Activated naive CD8-positive, alpha-beta T cell treated with anti-CD3 and anti-CD28 coated beads, Interleukin-2, amount 10 ng/mL, durations not matched to agents 7 days and 5 days (primary cell): ENCODE measurements around the gene PFKM. TPM values are rescaled to one million over a fixed set of nuclear protein-coding genes. Genes with fewer than 3 reads are reported as not detected.
"Not testable (repeated sequence)": the region's sequence is repeated elsewhere in the genome, so short reads cannot be mapped to it uniquely, and the experiment has no call there.

ENCODE experiments used
- ATAC-seq: fragments of 150-1000 bp; cut with Tn5 transposase; one replicate; pipeline ENCODE4 v1.10.0; 2021; ENCODE audit warnings: low read depth, moderate library complexity
- POLR2A ChIA-PET: fragments of 350-600 bp; sonication (Branson Sonifier 250); formaldehyde crosslinking; loops from one replicate; lab custom pipeline; 2021; ENCODE audit warnings: antibody characterized with exemption; lab: Charles Lee
- DNase-seq: peaks from one replicate; pipeline ENCODE4 v3.0.0; 2021
- H3K27ac Mint-ChIP-seq: one replicate; pipeline ENCODE4 v1.8.0; 2022; ENCODE audit warnings: mild to moderate bottlenecking, mixed read lengths
- H3K27me3 Mint-ChIP-seq: one replicate; pipeline ENCODE4 v1.8.0; 2022; ENCODE audit warnings: mild to moderate bottlenecking, moderate library complexity, mixed read lengths
- H3K36me3 Mint-ChIP-seq: one replicate; pipeline ENCODE4 v1.8.0; 2021; ENCODE audit warnings: mild to moderate bottlenecking, mixed read lengths
- H3K4me1 Mint-ChIP-seq: one replicate; pipeline ENCODE4 v1.8.0; 2021; ENCODE audit warnings: mixed read lengths
- H3K4me3 Mint-ChIP-seq: one replicate; pipeline ENCODE4 v1.8.0; 2022; ENCODE audit warnings: mild to moderate bottlenecking, moderate library complexity, mixed read lengths
- H3K9me3 Mint-ChIP-seq: one replicate; pipeline ENCODE4 v1.8.0; 2021; ENCODE audit warnings: mixed read lengths
- total RNA-seq, 2 experiments: library from RNA; stranded (reverse); gene quantifications; one replicate each; pipeline ENCODE4 v1.2.3, GENCODE V29; 2021

PFKM gene
- total RNA-seq, 2 experiments from 2014 or later = 23.9 to 26.2 TPM

- POLR2A ChIA-PET = no interaction called here
- H3K27ac Mint-ChIP-seq = no peak overlapping the region
- no peaks in the 10 kb centered on the region for H3K27me3 Mint-ChIP-seq
Measured at GRCh38 chr12:48086327-48086726, 32.8 kb upstream of the PFKM start.

GRCh38 chr12:48092611-48093010 is 26.6 kb upstream of the PFKM start:
- Mint-ChIP-seq H3K36me3 (peaks cover 17% of the 10 kb centered on the region), H3K27me3 (no peaks in the 10 kb centered on the region), H3K4me3 (no peak overlapping the region), H3K4me1 (peaks cover 7% of the 10 kb centered on the region), H3K9me3 (no peaks in the 10 kb centered on the region), H3K27ac (no peak overlapping the region)
- DNase-seq (no peak), ATAC-seq (no peak)
- POLR2A ChIA-PET = no interaction called here

More at GRCh38 chr12:48086327-48086726, 32.8 kb upstream of the PFKM start:
- ATAC-seq = no peak
- H3K36me3 Mint-ChIP-seq = peaks cover 14% of the 10 kb centered on the region
- H3K4me1 Mint-ChIP-seq = no peaks in the 10 kb centered on the region
- H3K9me3 Mint-ChIP-seq = no peaks in the 10 kb centered on the region
- no peak for DNase-seq
- H3K4me3 Mint-ChIP-seq = no peak overlapping the region

GRCh38 chr12:48104531-48104930 is 14.6 kb upstream of the PFKM start:
- peak overlapping the region; percentile 97 for H3K4me3 Mint-ChIP-seq
- peak overlapping the region; percentile 40 for H3K27ac Mint-ChIP-seq
- DNase-seq = no peak
- peaks cover 42% of the 10 kb centered on the region for H3K4me1 Mint-ChIP-seq
- no peaks in the 10 kb centered on the region for H3K9me3 Mint-ChIP-seq
- H3K27me3 Mint-ChIP-seq = no peaks in the 10 kb centered on the region
- peaks cover 5% of the 10 kb centered on the region for H3K36me3 Mint-ChIP-seq
- POLR2A ChIA-PET = interaction anchor here (1.3 to 4.3 kb wide), 3 partner anchors 12 to 53 kb away, joined by 3 to 41 read pairs (median 4); partner anchors contain the start of gene ASB8
- no peak for ATAC-seq

GRCh38 chr12:48105321-48105866 is 13.8 kb upstream of the PFKM start:
- Mint-ChIP-seq H3K9me3 (no peaks in the 10 kb centered on the region), H3K4me3 (peak overlapping the region; percentile 97), H3K27ac (peak overlapping the region; percentile 86), H3K4me1 (peaks cover 43% of the 10 kb centered on the region), H3K36me3 (peaks cover 3% of the 10 kb centered on the region), H3K27me3 (no peaks in the 10 kb centered on the region)
- ATAC-seq (peak; percentile 28), DNase-seq (no peak)
- POLR2A ChIA-PET = interaction anchor here (0.7 to 4.3 kb wide), 11 partner anchors 12 to 399 kb away, joined by 3 to 41 read pairs (median 4); partner anchors contain the start of genes ASB8, PFKM and RPAP3

GRCh38 chr12:48105867-48106680 is 13.1 kb upstream of the PFKM start, which contains the start of gene SENP1:
SENP1 (minus strand) TSS chr12:48106079; CDS start chr12:48101472, 4,607 bp downstream.
- POLR2A ChIA-PET = interaction anchor here (0.7 to 4.3 kb wide), 12 partner anchors 11 to 400 kb away, joined by 3 to 41 read pairs (median 4); partner anchors contain the start of genes ASB8, PFKM and RPAP3
- no peaks in the 10 kb centered on the region for H3K27me3 Mint-ChIP-seq
- ATAC-seq (peak; percentile 79), DNase-seq (peak; percentile 91)
- H3K36me3 Mint-ChIP-seq = peaks cover 3% of the 10 kb centered on the region
- no peaks in the 10 kb centered on the region for H3K9me3 Mint-ChIP-seq
- H3K27ac Mint-ChIP-seq = peak within 1 kb of the TSS; percentile 86
- peaks cover 43% of the 10 kb centered on the region for H3K4me1 Mint-ChIP-seq
- peak within 1 kb of the TSS; percentile 97 for H3K4me3 Mint-ChIP-seq

GRCh38 chr12:48106681-48107613 is 12.2 kb upstream of the PFKM start:
- POLR2A ChIA-PET = interaction anchor here (0.7 to 4.3 kb wide), 5 partner anchors 13 to 115 kb away, joined by 3 to 41 read pairs (median 8); partner anchors contain the start of genes ASB8 and PFKM
- H3K4me3 Mint-ChIP-seq = peak overlapping the region; percentile 97
- H3K9me3 Mint-ChIP-seq = no peaks in the 10 kb centered on the region
- peaks cover 41% of the 10 kb centered on the region for H3K4me1 Mint-ChIP-seq
- DNase-seq = no peak
- H3K36me3 Mint-ChIP-seq = peaks cover 3% of the 10 kb centered on the region
- no peaks in the 10 kb centered on the region for H3K27me3 Mint-ChIP-seq
- peak overlapping the region; percentile 86 for H3K27ac Mint-ChIP-seq
- ATAC-seq = no peak

GRCh38 chr12:48109424-48109823 is 9.7 kb upstream of the PFKM start:
- Mint-ChIP-seq H3K4me1 (peaks cover 29% of the 10 kb centered on the region), H3K27ac (no peak overlapping the region), H3K27me3 (peaks cover 3% of the 10 kb centered on the region), H3K36me3 (peaks cover 3% of the 10 kb centered on the region), H3K9me3 (no peaks in the 10 kb centered on the region), H3K4me3 (no peak overlapping the region)
- DNase-seq (no peak), ATAC-seq (no peak)
- POLR2A ChIA-PET = no interaction called here

- Mint-ChIP-seq H3K4me1 (peaks cover 23% of the 10 kb centered on the region), H3K4me3 (no peak overlapping the region), H3K36me3 (no peaks in the 10 kb centered on the region), H3K9me3 (no peaks in the 10 kb centered on the region), H3K27me3 (peaks cover 9% of the 10 kb centered on the region), H3K27ac (no peak overlapping the region)
- ATAC-seq (no peak), DNase-seq (no peak)
- POLR2A ChIA-PET = interaction anchor here (1.6 kb wide), 1 partner anchor 9 kb away, joined by 6 read pairs; the partner anchor contains the start of gene PFKM
Measured at GRCh38 chr12:48110691-48111311, 8.4 kb upstream of the PFKM start.

GRCh38 chr12:48111312-48111693 is 7.9 kb upstream of the PFKM start:
- H3K27ac Mint-ChIP-seq, H3K36me3 Mint-ChIP-seq, ATAC-seq, H3K4me3 Mint-ChIP-seq, H3K9me3 Mint-ChIP-seq, DNase-seq: not testable (repeated sequence)
- Mint-ChIP-seq H3K4me1 (peaks cover 22% of the 10 kb centered on the region), H3K27me3 (peaks cover 11% of the 10 kb centered on the region)
- POLR2A ChIA-PET = interaction anchor here (1.6 kb wide), 1 partner anchor 8 kb away, joined by 6 read pairs; the partner anchor contains the start of gene PFKM

- no peak overlapping the region for H3K4me3 Mint-ChIP-seq
- POLR2A ChIA-PET = no interaction called here
Measured at GRCh38 chr12:48115957-48116356, 3.2 kb upstream of the PFKM start.

GRCh38 chr12:48118284-48118871 is 786 bp upstream of the PFKM start:
- DNase-seq = no peak
- Mint-ChIP-seq H3K4me1 (peaks cover 23% of the 10 kb centered on the region), H3K27ac (no peak overlapping the region), H3K27me3 (peaks cover 19% of the 10 kb centered on the region), H3K9me3 (no peaks in the 10 kb centered on the region), H3K4me3 (peak overlapping the region; percentile 100), H3K36me3 (peaks cover 7% of the 10 kb centered on the region)
- POLR2A ChIA-PET = interaction anchor here (0.5 to 2.2 kb wide), 2 partner anchors 12 to 285 kb away, joined by 3 to 11 read pairs; partner anchors contain the start of gene SENP1
- ATAC-seq = no peak

More at GRCh38 chr12:48115957-48116356, 3.2 kb upstream of the PFKM start:
- ATAC-seq (no peak), DNase-seq (no peak)
- Mint-ChIP-seq H3K4me1 (peaks cover 19% of the 10 kb centered on the region), H3K27me3 (peaks cover 19% of the 10 kb centered on the region), H3K9me3 (no peaks in the 10 kb centered on the region), H3K27ac (no peak overlapping the region), H3K36me3 (peaks cover 2% of the 10 kb centered on the region)

GRCh38 chr12:48119834-48120195 is 651 bp downstream of the PFKM start:
- peaks cover 8% of the 10 kb centered on the region for H3K36me3 Mint-ChIP-seq
- peak overlapping the region; percentile 100 for H3K4me3 Mint-ChIP-seq
- H3K27me3 Mint-ChIP-seq = peaks cover 13% of the 10 kb centered on the region
- H3K4me1 Mint-ChIP-seq = peaks cover 23% of the 10 kb centered on the region
- POLR2A ChIA-PET = interaction anchor here (1.4 to 2.2 kb wide), 3 partner anchors 9 to 30 kb away, joined by 4 to 11 read pairs (median 6); partner anchors contain the start of gene SENP1
- no peak for ATAC-seq
- H3K27ac Mint-ChIP-seq = no peak overlapping the region
- DNase-seq = no peak
- H3K9me3 Mint-ChIP-seq = no peaks in the 10 kb centered on the region
